Esophagus squamous epithelium (tissue), 4 donors: ENCODE data around the gene CPPED1.

Source experiments
- CTCF ChIP-seq, 6 experiments: fragments of 450-650 bp in 4 of 6; fragments of 200-600 bp in 2 of 6; sonication (generic) in 2 of 6; IDR thresholded peaks; one replicate each; pipeline ENCODE4 v1.5.1; 2016 to 2019; ENCODE audit warnings: antibody characterized with exemption in 6 of 6, mild to moderate bottlenecking in 4 of 6, moderate library complexity in 4 of 6
- POLR2A ChIP-seq, 4 donors: fragments of 450-650 bp; IDR thresholded peaks; one replicate each; pipeline ENCODE4 v1.6.1; 2017; ENCODE audit warnings: antibody characterized with exemption in 4 of 4, mild to moderate bottlenecking in 4 of 4, moderate library complexity in 3 of 4

- TF ChIP-seq CTCF (IDR thresholded peaks at IDR 0.05) (no peak), POLR2A (IDR thresholded peaks at IDR 0.05) (no peak)
Observed at GRCh38 chr16:12826559-12826958, 22.9 kb upstream of the CPPED1 start.
